ENCODE results near the gene TTLL5.

Gene TTLL5, protein sequence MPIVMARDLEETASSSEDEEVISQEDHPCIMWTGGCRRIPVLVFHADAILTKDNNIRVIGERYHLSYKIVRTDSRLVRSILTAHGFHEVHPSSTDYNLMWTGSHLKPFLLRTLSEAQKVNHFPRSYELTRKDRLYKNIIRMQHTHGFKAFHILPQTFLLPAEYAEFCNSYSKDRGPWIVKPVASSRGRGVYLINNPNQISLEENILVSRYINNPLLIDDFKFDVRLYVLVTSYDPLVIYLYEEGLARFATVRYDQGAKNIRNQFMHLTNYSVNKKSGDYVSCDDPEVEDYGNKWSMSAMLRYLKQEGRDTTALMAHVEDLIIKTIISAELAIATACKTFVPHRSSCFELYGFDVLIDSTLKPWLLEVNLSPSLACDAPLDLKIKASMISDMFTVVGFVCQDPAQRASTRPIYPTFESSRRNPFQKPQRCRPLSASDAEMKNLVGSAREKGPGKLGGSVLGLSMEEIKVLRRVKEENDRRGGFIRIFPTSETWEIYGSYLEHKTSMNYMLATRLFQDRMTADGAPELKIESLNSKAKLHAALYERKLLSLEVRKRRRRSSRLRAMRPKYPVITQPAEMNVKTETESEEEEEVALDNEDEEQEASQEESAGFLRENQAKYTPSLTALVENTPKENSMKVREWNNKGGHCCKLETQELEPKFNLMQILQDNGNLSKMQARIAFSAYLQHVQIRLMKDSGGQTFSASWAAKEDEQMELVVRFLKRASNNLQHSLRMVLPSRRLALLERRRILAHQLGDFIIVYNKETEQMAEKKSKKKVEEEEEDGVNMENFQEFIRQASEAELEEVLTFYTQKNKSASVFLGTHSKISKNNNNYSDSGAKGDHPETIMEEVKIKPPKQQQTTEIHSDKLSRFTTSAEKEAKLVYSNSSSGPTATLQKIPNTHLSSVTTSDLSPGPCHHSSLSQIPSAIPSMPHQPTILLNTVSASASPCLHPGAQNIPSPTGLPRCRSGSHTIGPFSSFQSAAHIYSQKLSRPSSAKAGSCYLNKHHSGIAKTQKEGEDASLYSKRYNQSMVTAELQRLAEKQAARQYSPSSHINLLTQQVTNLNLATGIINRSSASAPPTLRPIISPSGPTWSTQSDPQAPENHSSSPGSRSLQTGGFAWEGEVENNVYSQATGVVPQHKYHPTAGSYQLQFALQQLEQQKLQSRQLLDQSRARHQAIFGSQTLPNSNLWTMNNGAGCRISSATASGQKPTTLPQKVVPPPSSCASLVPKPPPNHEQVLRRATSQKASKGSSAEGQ (N-terminal part only)

DNA sequence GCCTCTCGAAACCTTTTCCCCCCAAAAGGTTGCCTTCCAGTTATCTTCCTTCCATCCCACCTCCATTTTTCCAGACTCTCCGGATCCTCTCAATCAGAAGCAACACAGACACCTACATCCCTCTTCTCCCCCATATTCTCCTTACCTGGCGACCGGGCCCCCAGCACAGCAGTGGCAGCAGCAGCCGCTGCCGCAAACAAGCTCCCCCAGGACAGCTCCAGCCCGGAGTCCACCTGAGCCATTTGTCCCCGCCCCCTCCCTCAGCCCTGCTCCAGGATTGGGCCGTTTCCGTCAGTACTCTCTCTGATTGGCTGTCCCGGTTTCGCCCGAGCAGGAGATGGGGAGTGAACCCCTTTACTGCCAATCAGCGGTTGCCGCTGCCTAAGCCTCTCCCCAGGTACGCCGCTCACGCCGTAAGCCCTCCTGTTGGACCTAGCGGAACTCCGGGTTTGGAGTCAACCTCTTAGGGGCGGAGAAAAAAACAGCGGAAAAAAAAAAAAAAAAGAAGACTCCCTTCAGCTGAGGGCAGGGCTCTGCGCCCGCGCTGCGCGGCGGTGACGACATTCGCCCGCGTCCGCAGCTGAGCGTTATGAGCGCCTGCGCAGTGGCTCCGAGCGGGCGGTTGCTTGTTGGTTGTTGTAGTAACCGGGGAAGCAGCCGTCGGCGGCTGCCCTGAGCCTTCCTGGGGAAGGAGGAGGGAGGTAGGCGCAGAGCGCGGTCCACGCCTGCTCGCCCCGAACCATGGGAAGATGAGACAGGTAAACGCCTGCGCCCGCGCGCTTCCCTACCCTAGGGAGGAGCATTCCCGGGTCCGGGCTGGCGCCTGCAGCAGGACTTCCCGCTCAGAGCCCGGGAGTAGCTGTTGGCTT lies at the start of gene TTLL5, which contains the start of gene ERG28:
TSS of gene TTLL5 (plus strand) at position 617 of the 869 bp plus-strand sequence. CDS start 1,904 bp downstream, outside the sequence.
TSS of gene ERG28 (minus strand) at position 247 of the 869 bp plus-strand sequence. CDS start 3,374 bp downstream, outside the sequence.
- DNase-seq: peak; percentile 49 to 99 (median 97)

DNA sequence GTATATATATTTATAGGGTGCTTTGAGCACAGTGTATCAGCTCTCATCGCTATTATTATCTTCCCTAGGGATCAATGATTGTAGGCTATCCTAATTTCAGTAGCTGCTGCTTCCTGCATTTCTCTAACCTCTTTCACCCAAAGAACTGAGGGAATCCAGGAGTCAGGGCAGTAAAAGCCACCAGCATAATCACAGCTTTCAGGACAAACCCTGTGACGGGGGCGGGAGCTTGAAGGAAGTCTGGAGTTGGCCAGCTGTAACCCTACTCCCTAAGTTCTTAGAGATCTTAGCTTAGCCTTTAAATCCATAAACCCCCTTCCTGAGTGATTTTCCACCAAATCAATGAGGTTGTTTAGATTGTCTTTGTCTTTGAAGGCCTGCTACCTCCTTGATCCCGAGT lies 48.9 kb upstream of the TTLL5 start:
- no peak for DNase-seq

DNA sequence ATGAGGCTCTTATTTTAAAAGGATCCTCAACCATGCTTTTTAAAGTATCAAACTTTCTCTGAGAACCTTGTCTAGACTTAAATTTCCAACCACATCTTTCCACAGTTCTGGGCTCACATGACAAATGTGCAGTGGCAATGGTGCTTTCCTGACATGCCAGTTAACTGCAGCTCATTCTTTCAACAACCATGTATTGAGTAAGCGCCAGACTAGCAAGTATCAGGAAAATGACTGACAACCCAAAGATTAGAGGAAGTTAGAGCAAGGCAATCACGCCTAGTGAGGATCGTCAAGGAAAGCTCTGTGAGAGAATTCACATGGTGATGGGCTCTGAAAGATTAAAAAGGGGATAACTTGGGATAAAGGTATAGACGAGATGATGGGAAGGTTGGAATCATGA lies 46.9 kb upstream of the TTLL5 start:
- DNase-seq: no peak

DNA sequence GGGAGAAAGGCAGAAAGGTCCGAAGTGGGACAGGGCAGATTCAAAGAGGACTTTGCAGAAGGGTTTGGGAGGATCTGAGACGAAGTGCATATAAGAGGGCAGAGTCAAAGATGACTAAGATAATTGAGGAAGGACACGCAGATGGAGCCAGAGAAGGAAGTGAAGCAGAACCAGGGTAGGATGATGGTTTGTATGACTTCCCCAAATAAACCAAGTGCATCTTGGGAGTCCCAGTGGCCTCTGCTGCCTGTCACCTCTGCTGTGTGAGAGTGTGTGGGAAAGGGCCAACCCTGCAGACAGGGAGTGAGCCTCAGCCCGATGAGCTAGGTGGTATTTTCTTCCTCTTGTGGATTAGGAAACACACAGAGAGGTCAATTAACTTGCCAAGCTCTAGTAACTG lies 45.8 kb upstream of the TTLL5 start:
- DNase-seq: peak in 2 of 56 donors; percentile 4 to 56

DNA sequence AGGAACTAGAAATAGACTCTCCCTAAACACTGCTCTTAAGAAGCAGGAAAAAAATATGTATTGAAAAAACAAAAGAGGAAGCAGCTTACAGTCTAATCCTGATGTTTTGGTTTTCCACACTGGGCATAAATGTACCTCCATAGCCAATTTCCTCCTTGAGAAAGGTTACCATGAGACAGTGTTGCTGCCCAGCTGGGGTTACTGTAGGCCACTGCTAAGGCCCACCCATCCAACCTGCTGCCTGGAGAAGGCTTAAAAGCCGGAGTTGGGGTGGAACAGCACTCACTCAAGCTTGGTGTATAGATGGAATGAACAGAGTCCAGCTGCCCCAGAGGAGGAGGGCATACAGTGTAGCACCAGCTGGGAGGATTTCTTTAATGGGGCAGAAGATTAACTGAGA lies 41.5 kb upstream of the TTLL5 start:
- DNase-seq: no peak

DNA sequence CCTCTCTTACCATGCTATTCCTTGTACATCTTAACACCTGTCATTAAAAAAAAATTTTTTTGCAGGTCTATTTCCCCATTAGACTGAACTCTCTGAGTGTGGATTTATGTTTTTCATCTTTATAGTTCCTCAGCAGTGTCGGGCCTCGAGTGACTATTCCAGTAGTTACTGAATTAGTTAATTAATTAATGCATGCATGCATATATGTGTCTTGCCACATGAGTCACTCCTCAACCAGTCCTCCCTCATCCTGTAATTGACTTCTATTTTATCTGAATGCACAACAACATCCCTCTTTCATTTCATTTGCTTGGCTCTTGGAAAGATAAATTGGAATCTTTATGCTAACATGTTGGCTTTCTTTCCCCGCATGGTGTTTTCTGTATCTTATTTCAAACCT lies 36.0 kb upstream of the TTLL5 start:
- no peak for DNase-seq

DNA sequence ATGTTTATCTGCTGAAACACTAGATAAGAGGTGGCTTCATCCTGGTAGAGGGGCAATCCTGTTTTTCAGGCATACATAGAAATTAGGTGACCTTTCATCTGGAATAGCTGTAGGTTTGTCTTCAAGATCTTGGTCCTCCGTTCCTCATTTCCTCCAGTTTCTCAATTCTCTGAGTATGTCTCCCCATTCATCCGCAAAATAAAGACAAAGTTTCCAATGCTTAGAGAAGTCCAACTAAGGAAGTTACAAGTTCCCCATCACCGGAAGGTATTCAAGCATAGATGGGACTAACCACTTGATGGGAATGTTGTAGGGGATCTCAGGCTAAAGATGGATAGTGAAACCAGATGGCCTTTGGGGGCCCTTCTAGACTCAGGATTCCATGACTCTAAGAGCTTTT lies 34.6 kb upstream of the TTLL5 start:
- no peak for DNase-seq

DNA sequence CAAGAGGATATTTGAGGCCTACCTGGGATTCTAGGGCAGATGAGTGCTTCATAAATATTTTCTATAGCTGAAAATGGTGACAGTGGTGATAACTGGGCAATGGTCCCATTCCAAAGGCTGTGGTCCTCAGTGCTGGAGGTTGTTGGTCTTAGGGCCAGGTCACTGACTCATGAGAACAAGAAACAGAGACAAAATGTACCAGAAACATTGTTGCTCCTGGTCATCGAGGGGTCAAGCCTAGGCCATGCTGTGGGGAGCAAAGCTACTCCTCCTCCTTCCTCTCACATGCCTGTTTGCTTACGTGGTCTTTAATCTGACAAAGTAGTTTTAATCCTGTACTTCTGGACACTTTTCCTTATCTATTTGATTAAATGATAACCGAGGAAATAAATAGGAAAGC lies 34.2 kb upstream of the TTLL5 start:
- no peak for DNase-seq

DNA sequence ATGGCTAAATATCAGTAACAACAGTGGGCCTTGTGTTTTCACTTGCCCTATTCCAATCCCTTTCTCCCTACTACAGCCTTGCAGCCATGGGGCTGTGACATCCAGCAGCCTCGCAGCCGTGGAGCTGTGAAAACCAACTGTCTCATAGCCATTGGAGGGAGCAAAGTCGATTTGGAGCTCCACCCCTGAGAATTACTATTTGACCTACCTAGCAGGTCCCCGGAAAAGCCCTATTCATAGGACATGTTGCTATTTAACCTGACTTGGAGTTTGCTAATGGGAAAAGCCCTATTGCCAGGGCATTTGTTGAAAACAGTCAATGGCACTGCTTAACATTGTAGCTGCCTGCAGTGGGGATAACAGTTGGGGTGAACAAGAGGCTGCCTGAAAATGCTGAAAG lies 33.6 kb upstream of the TTLL5 start:
- DNase-seq: no peak

DNA sequence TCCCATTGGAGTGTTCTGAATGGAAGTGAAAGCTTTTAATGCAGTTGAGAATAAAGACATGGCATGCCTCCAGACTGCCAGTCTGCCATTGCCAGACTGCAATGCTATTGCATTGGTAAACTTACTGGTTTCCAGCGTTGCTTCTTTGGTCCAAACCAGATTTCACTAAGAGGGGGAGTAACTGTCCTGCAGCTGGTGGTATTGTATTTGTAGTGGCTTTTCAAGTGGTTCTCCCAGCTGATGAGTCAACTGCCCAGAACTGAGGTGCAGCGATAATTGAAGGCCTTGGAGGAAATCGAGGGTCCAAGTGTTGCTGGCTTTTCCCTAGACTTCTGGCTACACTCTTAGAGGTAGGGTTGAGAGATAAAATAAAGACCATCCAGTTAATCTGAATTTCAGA lies 32.2 kb upstream of the TTLL5 start:
- no peak for DNase-seq

DNA sequence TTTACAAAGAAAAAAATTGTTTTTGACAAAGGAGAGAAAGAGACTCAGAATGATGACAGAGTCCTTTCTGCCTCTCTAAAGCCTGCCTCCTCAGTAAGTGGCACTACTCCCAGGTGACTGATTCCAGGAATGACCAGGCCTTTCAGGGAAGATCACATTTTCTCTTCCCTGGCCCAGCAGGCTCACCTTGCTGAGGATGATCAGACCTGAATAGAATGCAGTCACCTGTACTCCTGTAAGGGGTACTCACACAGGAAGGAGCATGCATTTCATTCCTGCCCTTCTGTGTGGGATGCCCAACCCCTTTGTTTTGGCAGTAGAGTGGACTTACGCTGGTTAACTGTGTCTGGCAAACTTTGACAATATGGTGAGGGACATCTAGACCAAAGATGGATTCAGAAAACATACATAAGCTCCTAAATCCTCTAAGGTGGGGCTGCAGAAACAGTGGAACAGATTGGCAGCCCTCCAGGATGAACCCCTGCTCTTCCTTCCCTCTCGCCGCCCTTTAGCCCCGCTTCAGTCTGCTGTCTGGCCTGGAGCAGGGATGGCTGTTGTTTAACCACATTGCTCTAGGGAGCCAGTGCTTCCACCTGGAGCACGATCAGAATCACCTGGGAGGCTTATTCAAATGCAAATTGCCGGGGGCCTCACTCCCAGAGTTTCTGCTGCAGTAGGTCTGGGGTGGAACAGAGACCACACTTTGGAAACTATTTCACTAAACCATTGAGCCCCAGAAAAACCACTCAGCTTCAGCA lies 30.2 kb upstream of the TTLL5 start:
- no peak for DNase-seq

DNA sequence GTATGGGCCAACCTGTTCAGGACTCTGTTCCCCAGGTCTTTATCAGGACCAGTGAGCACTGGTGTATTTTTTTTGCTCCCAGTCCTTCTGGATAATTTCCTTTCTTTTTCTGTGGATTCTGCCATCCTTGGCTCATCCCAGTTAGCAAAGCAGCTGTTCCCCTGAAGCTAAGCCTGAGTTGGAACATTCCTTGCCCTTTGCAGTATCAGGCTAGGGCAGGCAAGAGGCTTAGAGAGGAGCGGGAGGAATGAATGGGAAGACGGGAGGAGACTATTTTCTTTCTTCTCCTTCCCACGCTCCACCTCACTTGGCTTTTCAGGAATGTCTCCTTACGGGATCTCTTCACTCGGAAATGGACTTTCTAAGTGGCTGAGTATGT lies 29.6 kb upstream of the TTLL5 start:
- no peak for DNase-seq

DNA sequence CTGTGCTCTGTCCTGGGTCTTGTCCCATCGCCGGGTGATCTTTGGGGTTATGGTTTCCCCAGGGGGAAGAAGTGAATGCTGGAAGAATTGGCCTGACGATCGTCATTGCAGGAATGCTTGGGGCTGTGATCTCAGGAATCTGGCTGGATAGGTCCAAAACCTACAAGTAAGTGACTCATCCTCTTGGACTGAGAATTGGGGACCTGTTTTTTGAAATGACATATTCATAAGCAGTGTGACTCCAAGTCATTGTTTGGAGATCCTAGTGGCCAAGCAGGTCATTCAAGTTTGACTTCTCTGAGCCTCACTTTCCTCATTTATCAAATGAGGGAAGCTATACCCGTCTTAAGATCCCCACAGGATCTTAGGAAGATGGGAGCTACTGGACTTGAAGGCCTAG lies 26.2 kb upstream of the TTLL5 start:
- no peak for DNase-seq

DNA sequence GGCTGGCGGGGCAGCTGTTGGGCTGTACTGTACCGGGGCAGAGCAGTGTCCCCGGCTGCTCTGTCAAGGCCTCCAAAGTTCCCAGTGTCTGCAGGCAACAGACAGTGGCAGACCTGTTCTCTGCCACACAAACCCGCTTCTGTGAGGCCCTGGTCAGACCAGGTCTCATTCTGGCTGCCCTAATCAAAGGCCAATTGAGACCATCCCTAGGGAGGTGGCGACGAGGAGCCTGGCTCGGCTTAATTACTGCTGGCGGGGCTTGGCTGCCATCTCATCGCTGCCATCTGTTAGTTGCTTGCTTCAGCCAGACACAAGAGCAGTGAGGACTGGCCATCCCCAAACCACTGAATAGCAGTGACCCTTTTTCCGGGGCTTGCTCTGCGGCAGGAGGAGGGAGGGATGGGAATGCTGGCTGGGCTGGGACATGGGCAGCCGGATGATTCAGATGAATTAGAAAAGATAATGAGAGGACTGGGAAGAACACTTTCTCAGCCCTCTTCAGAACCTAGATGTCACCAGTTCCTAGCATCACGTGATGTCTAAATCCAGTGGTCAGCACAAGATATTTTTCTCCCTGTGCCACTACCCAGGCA lies 24.9 kb upstream of the TTLL5 start:
- peak in 40 of 56 donors; percentile 1 to 64 (median 30) for DNase-seq

DNA sequence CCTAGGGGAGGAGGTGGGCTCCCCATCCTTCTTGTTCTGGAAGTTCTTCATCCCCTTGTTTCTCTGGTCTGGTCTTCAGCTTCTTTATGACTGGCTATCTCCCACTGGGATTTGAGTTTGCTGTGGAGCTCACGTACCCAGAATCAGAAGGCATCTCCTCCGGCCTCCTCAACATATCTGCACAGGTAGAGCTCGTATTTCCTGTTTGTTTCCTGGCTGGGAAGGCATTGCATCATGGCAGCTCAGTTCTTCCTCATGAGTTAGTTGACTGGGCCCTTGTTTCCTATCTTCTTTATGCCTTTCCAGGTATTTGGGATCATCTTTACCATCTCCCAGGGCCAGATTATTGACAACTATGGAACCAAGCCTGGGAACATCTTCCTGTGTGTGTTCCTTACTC lies 20.2 kb upstream of the TTLL5 start:
- DNase-seq: no peak

DNA sequence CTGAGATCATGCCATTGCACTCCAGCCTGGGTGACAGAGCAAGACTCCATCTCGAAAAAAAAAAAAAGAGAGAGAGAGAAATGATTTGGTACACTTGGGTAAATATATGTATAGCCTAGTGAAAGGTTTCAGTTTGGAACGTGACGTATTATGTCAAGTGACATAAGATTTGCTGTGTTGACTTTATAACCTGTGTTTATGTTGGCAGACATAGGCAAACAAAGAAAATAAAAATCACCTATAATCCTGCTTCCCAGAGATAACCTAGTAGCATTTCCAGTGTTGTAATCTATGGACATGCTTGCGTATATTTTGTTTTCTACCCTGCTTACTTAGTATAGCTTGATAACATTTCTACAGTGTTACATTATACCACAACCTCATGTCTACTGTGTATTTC lies 17.1 kb upstream of the TTLL5 start:
- DNase-seq: no peak

DNA sequence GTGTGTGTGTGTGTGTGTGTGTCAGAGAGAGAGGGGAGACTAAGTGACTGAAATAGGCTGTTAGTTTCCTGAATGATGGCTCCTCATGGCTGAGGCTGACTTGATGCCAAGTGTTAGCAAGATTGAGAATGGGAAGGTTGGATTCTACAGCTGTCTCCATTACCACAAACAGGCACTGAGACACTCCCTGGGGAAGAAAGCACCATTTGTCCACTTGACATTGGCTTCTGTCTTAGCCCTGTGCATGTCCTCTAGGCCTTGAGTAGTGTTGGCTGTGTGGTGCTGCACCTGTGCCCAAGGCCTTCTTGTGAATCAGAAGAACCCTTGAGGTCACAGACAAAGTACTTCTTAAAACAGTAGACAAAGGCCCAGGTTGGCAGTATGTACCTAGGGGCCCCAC lies 16.0 kb upstream of the TTLL5 start:
- no peak for DNase-seq

DNA sequence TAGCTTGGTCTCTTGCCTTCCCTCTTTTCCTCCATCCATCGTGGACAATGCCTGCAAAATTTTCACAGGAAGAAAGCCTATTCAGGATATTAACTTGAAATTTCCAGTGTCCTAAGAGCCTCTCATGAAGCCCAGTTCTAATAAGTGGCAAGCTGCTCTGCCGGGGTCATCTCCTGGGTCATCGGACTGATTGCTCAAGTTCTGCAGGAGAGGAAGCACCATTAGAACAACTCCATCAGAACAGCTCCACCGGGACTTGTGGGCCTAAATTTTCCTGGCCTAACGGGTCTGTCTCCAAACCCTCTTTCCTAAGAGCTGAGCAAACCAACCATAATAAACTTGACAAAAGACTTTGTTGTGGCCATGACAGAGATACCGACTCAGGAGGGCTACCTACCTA lies 14.3 kb upstream of the TTLL5 start:
- DNase-seq: no peak

DNA sequence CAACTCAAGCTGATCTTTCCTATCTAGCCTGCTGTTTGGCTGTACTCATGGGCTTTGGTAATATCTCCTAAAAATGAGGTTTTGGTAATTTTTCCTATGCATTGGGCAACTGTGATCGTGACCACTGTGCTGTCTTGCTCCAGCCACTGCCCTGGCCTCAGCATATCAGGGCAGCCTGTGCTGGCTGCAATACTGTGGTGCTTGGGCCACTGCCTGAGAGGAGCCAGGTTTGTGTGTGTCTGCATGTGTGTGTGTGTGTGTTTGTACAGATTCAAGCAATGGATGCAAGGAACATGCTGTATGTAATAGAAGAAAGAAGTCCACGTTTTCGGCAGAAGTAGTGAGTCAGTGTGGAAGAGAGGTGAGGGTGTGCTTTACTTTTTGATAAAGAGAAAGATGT lies 13.4 kb upstream of the TTLL5 start:
- DNase-seq: no peak

Data from amygdala (tissue), 56 donors.